ENCODE data around the gene FMN2. TPM values are rescaled to one million over a fixed set of nuclear protein-coding genes. Genes with fewer than 3 reads are reported as not detected.
A peak's percentile ranks its signal among the peaks of the same experiment; 100 is the strongest.

Gene FMN2
- total and polyA plus RNA-seq, 2 donors (not counting 1 experiment from before 2014, with no cell fraction given): 8.0 to 13.7 TPM

GRCh38 chr1:240242601-240243144 lies 151.0 kb downstream of the FMN2 start:
- Histone ChIP-seq H3K9me3 (ENCODE audit: control insufficient read depth, insufficient read depth, low read depth, low read length) (no peaks in the 10 kb centered on the region), H2AFZ (ENCODE audit: low read length) (no peak overlapping the region), H3K4me2 (ENCODE audit: extremely low read depth, insufficient read depth, low read length) (peak overlapping the region; percentile 32), H3K36me3 (ENCODE audit: control insufficient read depth, insufficient read depth, low read length) (peaks cover 1% of the 10 kb centered on the region), H3K79me2 (ENCODE audit: control insufficient read depth, insufficient read depth, low read length) (no peaks in the 10 kb centered on the region), H3K9ac (ENCODE audit: insufficient read depth, low read length) (no peak overlapping the region), H3K4me1 (ENCODE audit: control insufficient read depth, extremely low read depth, insufficient read depth, low read length) (peaks cover 25% of the 10 kb centered on the region), H3K4me3 (replicated peaks in 1 of 4; ENCODE audit: control extremely low read depth in 1 of 4, insufficient read depth in 1 of 4, low read depth in 3 of 4, low read length in 4 of 4) (no peak overlapping the region), H3K27me3 (ENCODE audit: control insufficient read depth, insufficient read depth, low read length) (no peaks in the 10 kb centered on the region), H4K20me1 (ENCODE audit: control insufficient read depth, extremely low read depth, insufficient read depth, low read length) (no peaks in the 10 kb centered on the region), H3K27ac (ENCODE audit: insufficient read depth, low read length) (peak overlapping the region; percentile 49)
- TF ChIP-seq EZH2 (IDR thresholded peaks at IDR 0.05; ENCODE audit: low read length, missing control alignments) (no peak), CTCF (conservative IDR thresholded peaks at IDR 0.05 in 1 of 2, IDR thresholded peaks at IDR 0.05 in 1 of 2; ENCODE audit: low read depth in 1 of 2, low read length in 2 of 2) (no peak)
- peak; percentile 50 to 84 for DNase-seq (ENCODE audit: low read depth in 2 of 2)

- peak overlapping the region; percentile 65 for H3K4me2 ChIP-seq (ENCODE audit: extremely low read depth, insufficient read depth, low read length)
- no peaks in the 10 kb centered on the region for H3K27me3 ChIP-seq (ENCODE audit: control insufficient read depth, insufficient read depth, low read length)
- no peak overlapping the region for H3K4me3 ChIP-seq (replicated peaks in 1 of 4; ENCODE audit: control extremely low read depth in 1 of 4, insufficient read depth in 1 of 4, low read depth in 3 of 4, low read length in 4 of 4)
- peak overlapping the region; percentile 86 for H3K27ac ChIP-seq (ENCODE audit: insufficient read depth, low read length)
- H3K9ac ChIP-seq (ENCODE audit: insufficient read depth, low read length): no peak overlapping the region
- no peaks in the 10 kb centered on the region for H3K36me3 ChIP-seq (ENCODE audit: control insufficient read depth, insufficient read depth, low read length)
- peak overlapping the region; percentile 58 for H2AFZ ChIP-seq (ENCODE audit: low read length)
- no peaks in the 10 kb centered on the region for H3K9me3 ChIP-seq (ENCODE audit: control insufficient read depth, insufficient read depth, low read depth, low read length)
- peaks cover 2% of the 10 kb centered on the region for H3K79me2 ChIP-seq (ENCODE audit: control insufficient read depth, insufficient read depth, low read length)
- no peaks in the 10 kb centered on the region for H4K20me1 ChIP-seq (ENCODE audit: control insufficient read depth, extremely low read depth, insufficient read depth, low read length)
- DNase-seq (ENCODE audit: low read depth in 2 of 2): peak; percentile 27 to 80
- peaks cover 25% of the 10 kb centered on the region for H3K4me1 ChIP-seq (ENCODE audit: control insufficient read depth, extremely low read depth, insufficient read depth, low read length)
- TF ChIP-seq CTCF (conservative IDR thresholded peaks at IDR 0.05 in 1 of 2, IDR thresholded peaks at IDR 0.05 in 1 of 2; ENCODE audit: low read depth in 1 of 2, low read length in 2 of 2): no peak
- no peak for TF ChIP-seq EZH2 (IDR thresholded peaks at IDR 0.05; ENCODE audit: low read length, missing control alignments)
Observed at GRCh38 chr1:240244968-240245628, 153.4 kb downstream of the FMN2 start.

- no peak for DNase-seq (ENCODE audit: low read depth in 2 of 2)
- Histone ChIP-seq H3K4me1 (ENCODE audit: control insufficient read depth, extremely low read depth, insufficient read depth, low read length) (peaks cover 25% of the 10 kb centered on the region), H3K27ac (ENCODE audit: insufficient read depth, low read length) (peak overlapping the region; percentile 86), H3K36me3 (ENCODE audit: control insufficient read depth, insufficient read depth, low read length) (no peaks in the 10 kb centered on the region), H3K4me3 (replicated peaks in 1 of 4; ENCODE audit: control extremely low read depth in 1 of 4, insufficient read depth in 1 of 4, low read depth in 3 of 4, low read length in 4 of 4) (no peak overlapping the region), H4K20me1 (ENCODE audit: control insufficient read depth, extremely low read depth, insufficient read depth, low read length) (no peaks in the 10 kb centered on the region), H2AFZ (ENCODE audit: low read length) (peak overlapping the region; percentile 58), H3K9me3 (ENCODE audit: control insufficient read depth, insufficient read depth, low read depth, low read length) (no peaks in the 10 kb centered on the region), H3K79me2 (ENCODE audit: control insufficient read depth, insufficient read depth, low read length) (peaks cover 2% of the 10 kb centered on the region), H3K27me3 (ENCODE audit: control insufficient read depth, insufficient read depth, low read length) (no peaks in the 10 kb centered on the region), H3K4me2 (ENCODE audit: extremely low read depth, insufficient read depth, low read length) (no peak overlapping the region), H3K9ac (ENCODE audit: insufficient read depth, low read length) (no peak overlapping the region)
- TF ChIP-seq EZH2 (IDR thresholded peaks at IDR 0.05; ENCODE audit: low read length, missing control alignments): no peak
- no peak for TF ChIP-seq CTCF (conservative IDR thresholded peaks at IDR 0.05 in 1 of 2, IDR thresholded peaks at IDR 0.05 in 1 of 2; ENCODE audit: low read depth in 1 of 2, low read length in 2 of 2)
Observed at GRCh38 chr1:240245629-240246020, 153.9 kb downstream of the FMN2 start.
